22Rv1 (cell line): ENCODE results near the gene FBXL19.

ENCODE experiments used
- H3K27ac ChIP-seq: fragments of 450-650 bp; 2 replicates; pipeline ENCODE4 v1.5.1; 2017
- ZFX ChIP-seq: fragments of 450-650 bp; IDR thresholded peaks from 2 replicates; pipeline ENCODE4 v1.6.1; 2017; ENCODE audit warnings: antibody characterized with exemption, borderline replicate concordance
- TF ChIP-seq, protein P1 (sequence below): fragments of 450-650 bp; IDR thresholded peaks from 2 replicates; pipeline ENCODE4 v1.5.1; 2017; ENCODE audit warnings: mild to moderate bottlenecking

Gene FBXL19, protein sequence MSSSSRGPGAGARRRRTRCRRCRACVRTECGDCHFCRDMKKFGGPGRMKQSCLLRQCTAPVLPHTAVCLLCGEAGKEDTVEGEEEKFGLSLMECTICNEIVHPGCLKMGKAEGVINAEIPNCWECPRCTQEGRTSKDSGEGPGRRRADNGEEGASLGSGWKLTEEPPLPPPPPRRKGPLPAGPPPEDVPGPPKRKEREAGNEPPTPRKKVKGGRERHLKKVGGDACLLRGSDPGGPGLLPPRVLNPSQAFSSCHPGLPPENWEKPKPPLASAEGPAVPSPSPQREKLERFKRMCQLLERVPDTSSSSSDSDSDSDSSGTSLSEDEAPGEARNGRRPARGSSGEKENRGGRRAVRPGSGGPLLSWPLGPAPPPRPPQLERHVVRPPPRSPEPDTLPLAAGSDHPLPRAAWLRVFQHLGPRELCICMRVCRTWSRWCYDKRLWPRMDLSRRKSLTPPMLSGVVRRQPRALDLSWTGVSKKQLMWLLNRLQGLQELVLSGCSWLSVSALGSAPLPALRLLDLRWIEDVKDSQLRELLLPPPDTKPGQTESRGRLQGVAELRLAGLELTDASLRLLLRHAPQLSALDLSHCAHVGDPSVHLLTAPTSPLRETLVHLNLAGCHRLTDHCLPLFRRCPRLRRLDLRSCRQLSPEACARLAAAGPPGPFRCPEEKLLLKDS

DNA sequence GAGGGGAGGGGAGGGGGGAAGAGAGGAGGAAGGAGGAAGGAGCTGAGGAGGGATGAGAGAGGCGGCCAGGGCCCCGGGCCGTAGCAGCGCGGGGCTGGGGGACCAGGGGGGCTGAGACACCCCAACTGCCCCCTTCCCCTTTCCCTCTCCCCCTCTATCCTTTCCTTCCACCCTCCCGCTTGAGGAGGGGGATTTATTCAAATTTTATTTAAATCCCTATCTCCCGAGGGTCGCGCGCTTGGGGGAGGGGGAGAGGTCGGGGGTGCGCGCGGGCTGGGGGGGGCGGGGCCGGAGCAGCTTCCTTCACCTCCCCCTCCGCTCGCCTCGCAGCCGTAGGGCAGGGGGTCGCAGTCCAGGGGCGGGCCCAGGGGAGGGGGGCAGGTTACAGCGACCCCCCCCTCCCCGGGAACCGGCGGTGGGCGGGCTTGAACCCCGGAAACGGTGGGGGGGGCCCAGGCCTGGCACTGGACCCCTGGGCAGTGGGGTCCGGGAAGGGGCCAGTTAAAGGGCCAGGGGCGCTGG is at the start of gene FBXL19:
FBXL19 (plus strand) TSS at position 19 of the 522 bp plus-strand sequence. CDS start 2,183 bp downstream, outside the sequence.
- no peak for TF ChIP-seq ZFX
- peak within 1 kb of the TSS; percentile 97 for H3K27ac ChIP-seq

DNA sequence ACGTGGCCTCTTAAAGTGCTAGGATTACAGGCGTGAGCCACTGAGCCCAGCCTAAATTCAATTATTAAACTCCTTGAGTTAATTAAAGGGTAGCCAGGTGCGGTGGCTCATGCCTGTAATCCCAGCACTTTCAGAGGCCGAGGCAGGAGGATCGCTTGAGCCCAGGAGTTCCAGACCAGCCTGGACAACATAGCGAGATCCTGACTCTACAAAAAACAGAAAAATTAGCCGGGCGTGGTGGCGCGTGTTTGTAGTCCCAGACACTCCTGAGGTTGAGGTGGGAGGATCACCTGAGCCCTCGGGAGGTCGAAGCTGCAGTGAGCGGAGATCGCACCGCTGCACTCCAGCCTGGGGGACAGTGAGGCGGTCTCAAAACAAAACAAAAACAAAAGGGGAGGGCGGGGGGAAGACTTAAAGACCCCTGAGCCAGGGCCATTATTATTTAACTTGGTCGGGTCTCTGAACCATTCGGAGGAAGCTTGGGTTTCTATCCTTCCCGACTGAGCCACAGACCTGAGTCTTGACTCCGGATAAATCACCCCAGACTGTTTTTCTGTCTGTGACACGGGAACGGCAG is 49.0 kb upstream of the FBXL19 start:
- H3K27ac ChIP-seq, result peak overlapping the region; percentile 98
- TF ChIP-seq, protein P1, sequence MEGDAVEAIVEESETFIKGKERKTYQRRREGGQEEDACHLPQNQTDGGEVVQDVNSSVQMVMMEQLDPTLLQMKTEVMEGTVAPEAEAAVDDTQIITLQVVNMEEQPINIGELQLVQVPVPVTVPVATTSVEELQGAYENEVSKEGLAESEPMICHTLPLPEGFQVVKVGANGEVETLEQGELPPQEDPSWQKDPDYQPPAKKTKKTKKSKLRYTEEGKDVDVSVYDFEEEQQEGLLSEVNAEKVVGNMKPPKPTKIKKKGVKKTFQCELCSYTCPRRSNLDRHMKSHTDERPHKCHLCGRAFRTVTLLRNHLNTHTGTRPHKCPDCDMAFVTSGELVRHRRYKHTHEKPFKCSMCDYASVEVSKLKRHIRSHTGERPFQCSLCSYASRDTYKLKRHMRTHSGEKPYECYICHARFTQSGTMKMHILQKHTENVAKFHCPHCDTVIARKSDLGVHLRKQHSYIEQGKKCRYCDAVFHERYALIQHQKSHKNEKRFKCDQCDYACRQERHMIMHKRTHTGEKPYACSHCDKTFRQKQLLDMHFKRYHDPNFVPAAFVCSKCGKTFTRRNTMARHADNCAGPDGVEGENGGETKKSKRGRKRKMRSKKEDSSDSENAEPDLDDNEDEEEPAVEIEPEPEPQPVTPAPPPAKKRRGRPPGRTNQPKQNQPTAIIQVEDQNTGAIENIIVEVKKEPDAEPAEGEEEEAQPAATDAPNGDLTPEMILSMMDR, result no peak
- no peak for TF ChIP-seq ZFX

DNA sequence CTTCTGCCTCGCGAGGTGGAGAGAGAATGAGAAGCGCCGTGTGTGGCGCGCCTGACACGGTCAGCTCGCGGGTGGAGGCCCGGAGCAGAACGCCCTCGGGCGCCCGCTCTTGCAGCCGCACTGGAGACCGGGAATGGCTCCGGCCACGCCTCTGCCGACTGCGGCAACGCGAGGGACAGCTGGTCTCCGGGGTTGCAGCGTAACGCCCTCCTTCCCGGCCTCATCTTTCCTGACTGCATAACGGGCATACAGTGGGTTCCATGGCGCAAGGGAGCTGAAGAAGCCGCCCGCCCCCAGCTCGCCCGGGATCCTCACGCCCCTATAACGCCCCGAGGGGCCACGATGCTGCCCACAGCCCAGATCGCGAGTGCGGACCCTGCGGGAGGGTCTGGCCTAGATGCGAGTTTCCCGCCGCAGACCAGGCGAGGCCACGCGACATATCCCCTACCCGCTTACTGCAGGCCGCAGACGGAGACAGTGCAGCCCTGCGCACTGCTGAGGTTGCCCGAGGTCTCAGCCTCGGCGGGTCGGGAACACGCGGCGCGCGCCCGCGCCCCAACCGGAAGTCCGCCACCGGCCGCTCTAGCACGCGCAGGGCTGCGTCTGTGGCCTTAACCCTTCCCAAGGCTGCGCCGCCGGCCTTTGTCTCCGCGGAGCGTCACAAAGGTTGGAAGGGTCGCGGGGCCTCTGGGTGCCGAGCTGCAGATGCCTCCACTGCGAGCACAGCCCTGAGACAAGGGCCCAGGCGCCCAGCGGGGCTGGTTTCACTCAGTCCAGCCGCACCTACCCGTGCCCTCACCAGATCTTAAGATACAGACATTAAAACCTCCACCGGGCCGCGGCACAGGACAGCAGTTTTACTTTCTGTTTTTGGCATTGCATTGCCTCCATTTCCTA is 48.3 kb upstream of the FBXL19 start:
- H3K27ac ChIP-seq, result peak overlapping the region; percentile 98
- TF ChIP-seq, protein P1, result no peak
- TF ChIP-seq ZFX, result no peak

DNA sequence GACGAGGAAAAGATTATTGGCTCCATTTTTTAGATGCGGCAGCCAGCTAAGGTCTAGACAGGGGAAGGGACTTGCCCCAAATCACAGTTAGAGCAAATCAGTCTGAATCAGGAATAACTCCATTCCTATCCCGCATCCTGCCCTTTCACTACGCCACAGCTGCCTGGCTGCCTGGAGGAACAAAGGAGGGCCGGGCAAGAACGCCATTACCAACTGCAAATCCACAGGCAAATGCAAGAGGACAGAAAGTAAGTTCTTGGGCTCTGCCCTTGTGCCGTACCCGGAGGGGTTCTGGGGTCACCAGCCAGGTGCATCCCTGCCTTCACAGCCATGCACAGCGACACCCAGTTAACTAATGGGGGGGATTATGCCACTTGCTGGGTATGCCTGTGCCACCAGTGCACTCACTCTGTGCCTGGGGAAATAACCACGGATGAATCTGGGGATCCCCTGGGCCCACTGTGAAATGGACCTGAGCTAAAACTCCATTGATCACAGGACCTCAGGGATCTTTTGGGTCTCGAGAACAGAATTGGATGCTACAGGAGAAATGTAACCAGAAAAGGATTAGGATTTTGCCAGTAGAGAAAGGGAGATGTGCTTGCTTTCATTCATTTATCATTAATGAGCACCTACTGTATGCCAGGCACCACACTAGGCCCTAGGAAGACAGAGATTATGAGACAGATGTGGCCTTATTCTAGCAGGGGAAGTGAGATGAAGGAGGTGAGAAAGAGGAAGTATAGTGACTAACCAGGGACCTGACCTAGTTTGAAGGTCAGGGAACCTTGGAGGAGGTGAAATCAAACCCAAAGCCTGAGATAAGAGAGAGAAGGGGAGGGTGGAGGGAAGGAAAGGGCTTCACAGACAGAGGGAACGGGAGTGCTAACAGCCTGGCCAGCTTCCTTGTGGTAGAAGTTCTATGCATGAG is 47.2 kb upstream of the FBXL19 start:
- TF ChIP-seq ZFX, result no peak
- TF ChIP-seq, protein P1, result no peak
- peak overlapping the region; percentile 98 for H3K27ac ChIP-seq

DNA sequence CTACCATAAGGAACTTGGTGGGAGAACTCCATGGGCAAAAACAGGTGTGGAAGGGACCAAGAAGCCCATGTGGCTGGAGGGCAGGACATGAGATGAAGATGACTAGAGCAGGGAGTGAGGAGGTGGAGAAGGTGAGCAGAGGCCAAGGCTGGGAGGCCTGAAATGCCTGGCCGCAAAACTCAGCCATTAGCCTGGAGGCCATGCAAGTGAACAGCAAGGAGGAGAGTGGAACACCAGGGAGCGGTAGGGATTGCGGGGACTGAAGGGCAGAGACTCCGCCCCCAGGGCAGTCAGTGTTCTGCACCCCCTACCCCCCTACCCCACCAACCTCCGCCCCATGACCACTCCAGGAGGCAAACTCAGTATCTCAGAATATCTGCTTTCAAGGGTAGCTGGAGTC is 46.5 kb upstream of the FBXL19 start:
- TF ChIP-seq ZFX, result no peak
- TF ChIP-seq, protein P1, result no peak
- H3K27ac ChIP-seq, result peak overlapping the region; percentile 98

DNA sequence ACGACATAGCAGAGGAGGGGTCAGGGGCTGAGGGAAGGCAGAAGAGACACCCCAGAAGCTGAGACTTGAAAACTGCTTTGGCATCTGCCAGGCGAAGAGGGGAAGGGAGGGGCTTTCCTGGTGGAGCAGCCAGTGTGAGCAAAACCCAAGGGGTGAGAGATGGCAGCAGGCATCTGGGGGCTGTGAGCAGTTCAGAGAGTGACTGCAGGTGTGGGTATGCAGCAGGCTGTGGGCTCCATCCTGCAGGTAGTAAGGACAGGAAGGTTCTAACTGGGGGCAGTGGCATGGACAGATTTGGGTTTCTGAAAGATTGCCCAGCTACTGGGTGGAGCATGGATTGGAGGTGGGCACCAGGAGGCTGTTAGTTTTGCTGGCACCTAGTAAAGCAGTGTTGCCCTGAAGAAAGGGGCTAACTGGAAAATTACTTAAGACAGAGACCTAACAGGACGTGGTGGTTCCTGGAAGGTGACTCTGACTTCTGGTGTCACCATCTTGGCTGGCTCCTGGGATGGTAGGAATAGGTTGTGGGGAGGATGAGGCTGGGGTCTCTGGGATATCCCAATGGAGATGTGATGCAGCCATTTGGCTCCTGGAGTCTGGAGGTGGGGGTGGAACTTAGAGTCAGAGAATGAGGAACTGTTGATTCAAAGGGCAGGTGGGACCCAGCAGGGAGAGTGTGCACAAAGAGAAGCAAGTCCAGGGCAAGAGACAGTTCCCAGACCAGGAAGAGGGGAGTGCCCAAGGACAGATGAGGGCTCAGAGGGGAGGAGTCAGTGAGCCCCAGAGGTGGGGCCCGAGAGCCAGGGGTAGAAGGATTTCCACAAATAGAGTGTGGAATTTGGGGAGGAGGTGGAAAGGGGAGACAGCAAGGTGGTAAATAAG is 40.7 kb upstream of the FBXL19 start:
- TF ChIP-seq ZFX, result no peak
- TF ChIP-seq, protein P1, result no peak
- H3K27ac ChIP-seq, result no peak overlapping the region
